ENCODE results near the gene SORCS3. TPM values are rescaled to one million over a fixed set of nuclear protein-coding genes. Genes with fewer than 3 reads are reported as not detected.

Gene SORCS3
- total RNA-seq, 1 donor from 2014 or later = 2.0 TPM

GRCh38 chr10:104657036-104657435 lies 15.9 kb downstream of the SORCS3 start:
- no peak overlapping the region for H3K27ac Mint-ChIP-seq (ENCODE audit: unreplicated experiment)
- H3K36me3 Mint-ChIP-seq (ENCODE audit: unreplicated experiment) = no peaks in the 10 kb centered on the region
- no peaks in the 10 kb centered on the region for H3K4me1 Mint-ChIP-seq (ENCODE audit: low read depth, unreplicated experiment)
- no peaks in the 10 kb centered on the region for H3K27me3 Mint-ChIP-seq (ENCODE audit: unreplicated experiment)
- H3K4me3 Mint-ChIP-seq (ENCODE audit: unreplicated experiment) = no peak overlapping the region
- H3K9me3 Mint-ChIP-seq (ENCODE audit: unreplicated experiment) = no peaks in the 10 kb centered on the region
- TF ChIP-seq CTCF (IDR thresholded peaks at IDR 0.05; ENCODE audit: partially characterized antibody, unreplicated experiment) = no peak
- DNase-seq = no peak

GRCh38 chr10:104657457-104657856 lies 16.4 kb downstream of the SORCS3 start:
- H3K36me3 Mint-ChIP-seq (ENCODE audit: unreplicated experiment) = no peaks in the 10 kb centered on the region
- H3K27ac Mint-ChIP-seq (ENCODE audit: unreplicated experiment) = no peak overlapping the region
- no peaks in the 10 kb centered on the region for H3K4me1 Mint-ChIP-seq (ENCODE audit: low read depth, unreplicated experiment)
- no peaks in the 10 kb centered on the region for H3K9me3 Mint-ChIP-seq (ENCODE audit: unreplicated experiment)
- no peak for DNase-seq
- no peak overlapping the region for H3K4me3 Mint-ChIP-seq (ENCODE audit: unreplicated experiment)
- no peak for TF ChIP-seq CTCF (IDR thresholded peaks at IDR 0.05; ENCODE audit: partially characterized antibody, unreplicated experiment)
- H3K27me3 Mint-ChIP-seq (ENCODE audit: unreplicated experiment) = no peaks in the 10 kb centered on the region

GRCh38 chr10:104658067-104658466 lies 17.0 kb downstream of the SORCS3 start:
- no peak for DNase-seq
- H3K27me3 Mint-ChIP-seq (ENCODE audit: unreplicated experiment) = peaks cover 2% of the 10 kb centered on the region
- no peaks in the 10 kb centered on the region for H3K9me3 Mint-ChIP-seq (ENCODE audit: unreplicated experiment)
- H3K4me1 Mint-ChIP-seq (ENCODE audit: low read depth, unreplicated experiment) = no peaks in the 10 kb centered on the region
- TF ChIP-seq CTCF (IDR thresholded peaks at IDR 0.05; ENCODE audit: partially characterized antibody, unreplicated experiment) = no peak
- no peak overlapping the region for H3K27ac Mint-ChIP-seq (ENCODE audit: unreplicated experiment)
- H3K4me3 Mint-ChIP-seq (ENCODE audit: unreplicated experiment) = no peak overlapping the region
- H3K36me3 Mint-ChIP-seq (ENCODE audit: unreplicated experiment) = no peaks in the 10 kb centered on the region

GRCh38 chr10:104659809-104660208 lies 18.7 kb downstream of the SORCS3 start:
- Mint-ChIP-seq H3K4me3 (ENCODE audit: unreplicated experiment) (no peak overlapping the region), H3K27me3 (ENCODE audit: unreplicated experiment) (peaks cover 2% of the 10 kb centered on the region), H3K4me1 (ENCODE audit: low read depth, unreplicated experiment) (no peaks in the 10 kb centered on the region), H3K9me3 (ENCODE audit: unreplicated experiment) (peaks cover 2% of the 10 kb centered on the region), H3K36me3 (ENCODE audit: unreplicated experiment) (no peaks in the 10 kb centered on the region), H3K27ac (ENCODE audit: unreplicated experiment) (no peak overlapping the region)
- no peak for TF ChIP-seq CTCF (IDR thresholded peaks at IDR 0.05; ENCODE audit: partially characterized antibody, unreplicated experiment)
- no peak for DNase-seq

GRCh38 chr10:104663076-104663475 lies 22.0 kb downstream of the SORCS3 start:
- Mint-ChIP-seq H3K9me3 (ENCODE audit: unreplicated experiment) (peaks cover 2% of the 10 kb centered on the region), H3K27me3 (ENCODE audit: unreplicated experiment) (peaks cover 5% of the 10 kb centered on the region), H3K36me3 (ENCODE audit: unreplicated experiment) (no peaks in the 10 kb centered on the region), H3K4me3 (ENCODE audit: unreplicated experiment) (no peak overlapping the region), H3K4me1 (ENCODE audit: low read depth, unreplicated experiment) (no peaks in the 10 kb centered on the region), H3K27ac (ENCODE audit: unreplicated experiment) (no peak overlapping the region)
- no peak for TF ChIP-seq CTCF (IDR thresholded peaks at IDR 0.05; ENCODE audit: partially characterized antibody, unreplicated experiment)
- DNase-seq = no peak
